Dendritic cell treated with granulocyte-macrophage colony-stimulating factor and Interleukin-4, amounts not matched to agents 40 ng/mL and 50 ng/mL, for 4 days (primary cell): ENCODE results near the gene KRTAP24-1.

Source experiments
- H3K27ac Mint-ChIP-seq: one replicate; pipeline ENCODE4 v1.8.0; 2022; ENCODE audit warnings: mild to moderate bottlenecking, mixed read lengths
- H3K27me3 Mint-ChIP-seq: one replicate; pipeline ENCODE4 v1.8.0; 2022; ENCODE audit warnings: mild to moderate bottlenecking, mixed read lengths
- H3K36me3 Mint-ChIP-seq: one replicate; pipeline ENCODE4 v1.8.0; 2022; ENCODE audit warnings: low read depth, mixed read lengths
- H3K4me1 Mint-ChIP-seq: one replicate; pipeline ENCODE4 v1.8.0; 2022; ENCODE audit warnings: low read depth, mixed read lengths
- H3K4me3 Mint-ChIP-seq: one replicate; pipeline ENCODE4 v1.8.0; 2022; ENCODE audit warnings: mild to moderate bottlenecking, moderate library complexity, mixed read lengths
- H3K9me3 Mint-ChIP-seq: one replicate; pipeline ENCODE4 v1.8.0; 2022; ENCODE audit warnings: mixed read lengths
- intact Hi-C: fragments of 100-400 bp; cut with micrococcal nuclease; formaldehyde crosslinking; loops from one replicate; pipeline ENCODE4 v1.15.0; 2022

The KRTAP24-1 gene

GRCh38 chr21:30282850-30283249, at the start of gene KRTAP24-1:
KRTAP24-1 (minus strand) TSS chr21:30282950; CDS start chr21:30282932, 18 bp downstream.
- no peaks in the 10 kb centered on the region for H3K27me3 Mint-ChIP-seq
- H3K36me3 Mint-ChIP-seq: no peaks in the 10 kb centered on the region
- intact Hi-C loops: no loop called here
- no peaks in the 10 kb centered on the region for H3K4me1 Mint-ChIP-seq
- no peak within 1 kb of the TSS for H3K4me3 Mint-ChIP-seq
- no peaks in the 10 kb centered on the region for H3K9me3 Mint-ChIP-seq
- H3K27ac Mint-ChIP-seq: no peak within 1 kb of the TSS

GRCh38 chr21:30329203-30329875, 46.6 kb upstream of the KRTAP24-1 start:
- Mint-ChIP-seq H3K27ac (no peak overlapping the region), H3K9me3 (no peaks in the 10 kb centered on the region), H3K36me3 (no peaks in the 10 kb centered on the region), H3K27me3 (no peaks in the 10 kb centered on the region), H3K4me1 (no peaks in the 10 kb centered on the region), H3K4me3 (no peak overlapping the region)
- intact Hi-C loops: no loop called here

- no peaks in the 10 kb centered on the region for H3K9me3 Mint-ChIP-seq
- intact Hi-C loops: no loop called here
- H3K4me3 Mint-ChIP-seq: no peak overlapping the region
- no peak overlapping the region for H3K27ac Mint-ChIP-seq
- H3K27me3 Mint-ChIP-seq: no peaks in the 10 kb centered on the region
- H3K4me1 Mint-ChIP-seq: no peaks in the 10 kb centered on the region
- no peaks in the 10 kb centered on the region for H3K36me3 Mint-ChIP-seq
Measured at GRCh38 chr21:30326390-30326789, 43.6 kb upstream of the KRTAP24-1 start.

- Mint-ChIP-seq H3K27ac (no peak within 1 kb of the TSS), H3K27me3 (no peaks in the 10 kb centered on the region), H3K36me3 (no peaks in the 10 kb centered on the region), H3K4me1 (no peaks in the 10 kb centered on the region), H3K9me3 (peaks cover 8% of the 10 kb centered on the region), H3K4me3 (no peak within 1 kb of the TSS)
- intact Hi-C loops: no loop called here
Measured at GRCh38 chr21:30320215-30320614, 37.5 kb upstream of the KRTAP24-1 start, which contains the start of gene KRTAP26-1. KRTAP26-1 (minus strand) TSS chr21:30320315; CDS start chr21:30320035, 280 bp downstream.

- Mint-ChIP-seq H3K27ac (no peak overlapping the region), H3K36me3 (no peaks in the 10 kb centered on the region), H3K4me1 (no peaks in the 10 kb centered on the region), H3K4me3 (no peak overlapping the region), H3K9me3 (peaks cover 8% of the 10 kb centered on the region), H3K27me3 (no peaks in the 10 kb centered on the region)
- intact Hi-C loops: no loop called here
Measured at GRCh38 chr21:30315701-30316100, 33.0 kb upstream of the KRTAP24-1 start.

GRCh38 chr21:30306884-30307283, 24.1 kb upstream of the KRTAP24-1 start:
- Mint-ChIP-seq H3K27me3 (no peaks in the 10 kb centered on the region), H3K4me3 (no peak overlapping the region), H3K27ac (no peak overlapping the region), H3K9me3 (no peaks in the 10 kb centered on the region), H3K4me1 (no peaks in the 10 kb centered on the region), H3K36me3 (no peaks in the 10 kb centered on the region)
- intact Hi-C loops: no loop called here

GRCh38 chr21:30305136-30305535, 22.4 kb upstream of the KRTAP24-1 start:
- Mint-ChIP-seq H3K27me3 (no peaks in the 10 kb centered on the region), H3K4me3 (no peak overlapping the region), H3K27ac (no peak overlapping the region), H3K9me3 (no peaks in the 10 kb centered on the region), H3K4me1 (no peaks in the 10 kb centered on the region), H3K36me3 (no peaks in the 10 kb centered on the region)
- intact Hi-C loops: no loop called here

GRCh38 chr21:30289215-30289614, 6.5 kb upstream of the KRTAP24-1 start, which contains the start of gene KRTAP25-1:
KRTAP25-1 (minus strand) TSS chr21:30289514; CDS start chr21:30289490, 24 bp downstream.
- Mint-ChIP-seq H3K27ac (no peak within 1 kb of the TSS), H3K36me3 (no peaks in the 10 kb centered on the region), H3K27me3 (no peaks in the 10 kb centered on the region), H3K9me3 (no peaks in the 10 kb centered on the region), H3K4me1 (no peaks in the 10 kb centered on the region), H3K4me3 (no peak within 1 kb of the TSS)
- intact Hi-C loops: no loop called here

- Mint-ChIP-seq H3K27me3 (no peaks in the 10 kb centered on the region), H3K4me1 (no peaks in the 10 kb centered on the region), H3K27ac (no peak overlapping the region), H3K36me3 (no peaks in the 10 kb centered on the region), H3K4me3 (no peak overlapping the region), H3K9me3 (no peaks in the 10 kb centered on the region)
- intact Hi-C loops: no loop called here
Measured at GRCh38 chr21:30271611-30272010, 11.1 kb downstream of the KRTAP24-1 start.

GRCh38 chr21:30271156-30271555, 11.6 kb downstream of the KRTAP24-1 start:
- Mint-ChIP-seq H3K27ac (no peak overlapping the region), H3K36me3 (no peaks in the 10 kb centered on the region), H3K27me3 (no peaks in the 10 kb centered on the region), H3K9me3 (peaks cover 2% of the 10 kb centered on the region), H3K4me1 (no peaks in the 10 kb centered on the region), H3K4me3 (no peak overlapping the region)
- intact Hi-C loops: no loop called here

- intact Hi-C loops: no loop called here
- no peak overlapping the region for H3K27ac Mint-ChIP-seq
- no peaks in the 10 kb centered on the region for H3K4me1 Mint-ChIP-seq
- H3K36me3 Mint-ChIP-seq: no peaks in the 10 kb centered on the region
- no peak overlapping the region for H3K4me3 Mint-ChIP-seq
- H3K27me3 Mint-ChIP-seq: no peaks in the 10 kb centered on the region
- peaks cover 9% of the 10 kb centered on the region for H3K9me3 Mint-ChIP-seq
Measured at GRCh38 chr21:30269803-30270530, 12.8 kb downstream of the KRTAP24-1 start.

- Mint-ChIP-seq H3K27me3 (no peaks in the 10 kb centered on the region), H3K36me3 (no peaks in the 10 kb centered on the region), H3K4me1 (no peaks in the 10 kb centered on the region), H3K4me3 (no peak overlapping the region), H3K9me3 (peaks cover 17% of the 10 kb centered on the region), H3K27ac (no peak overlapping the region)
- intact Hi-C loops: no loop called here
Measured at GRCh38 chr21:30268608-30269197, 14.0 kb downstream of the KRTAP24-1 start.

GRCh38 chr21:30257773-30258172, 25.0 kb downstream of the KRTAP24-1 start:
- H3K4me3 Mint-ChIP-seq: no peak overlapping the region
- intact Hi-C loops: no loop called here
- H3K9me3 Mint-ChIP-seq: peaks cover 10% of the 10 kb centered on the region
- no peaks in the 10 kb centered on the region for H3K27me3 Mint-ChIP-seq
- no peak overlapping the region for H3K27ac Mint-ChIP-seq
- no peaks in the 10 kb centered on the region for H3K4me1 Mint-ChIP-seq
- H3K36me3 Mint-ChIP-seq: no peaks in the 10 kb centered on the region

GRCh38 chr21:30256100-30256499, 26.6 kb downstream of the KRTAP24-1 start:
- no peaks in the 10 kb centered on the region for H3K4me1 Mint-ChIP-seq
- no peaks in the 10 kb centered on the region for H3K36me3 Mint-ChIP-seq
- intact Hi-C loops: no loop called here
- H3K9me3 Mint-ChIP-seq: peaks cover 10% of the 10 kb centered on the region
- H3K27ac Mint-ChIP-seq: no peak overlapping the region
- H3K27me3 Mint-ChIP-seq: no peaks in the 10 kb centered on the region
- H3K4me3 Mint-ChIP-seq: no peak overlapping the region
